ENCODE data around the gene NPPB.

The NPPB gene

GRCh38 chr1:11836955-11837766 is 21.6 kb downstream of the NPPB start:
- H3K4me3 ChIP-seq (replicated peaks; ENCODE audit: insufficient read depth, low read length): no peak overlapping the region
- H3K27ac ChIP-seq (replicated peaks): no peak overlapping the region
- no peaks in the 10 kb centered on the region for H3K27me3 ChIP-seq (ENCODE audit: insufficient read depth, poor library complexity, severe bottlenecking)
- no peak for TF ChIP-seq POLR2AphosphoS5 (IDR thresholded peaks at IDR 0.05; ENCODE audit: low read depth)
- TF ChIP-seq CTCF (IDR thresholded peaks at IDR 0.05; ENCODE audit: insufficient read depth, low read length): no peak
- TF ChIP-seq REST (IDR thresholded peaks at IDR 0.05; ENCODE audit: insufficient replicate concordance, low read depth): no peak
- TF ChIP-seq GABPA (IDR thresholded peaks at IDR 0.05; ENCODE audit: low read depth): no peak
- no peak for TF ChIP-seq SPI1 (IDR thresholded peaks at IDR 0.05; ENCODE audit: borderline replicate concordance, low read depth)
- no peak for DNase-seq (ENCODE audit: low read depth in 1 of 2, low spot score in 1 of 2)

- no peaks in the 10 kb centered on the region for H3K27me3 ChIP-seq (ENCODE audit: insufficient read depth, poor library complexity, severe bottlenecking)
- no peak overlapping the region for H3K4me3 ChIP-seq (replicated peaks; ENCODE audit: insufficient read depth, low read length)
- TF ChIP-seq POLR2AphosphoS5 (IDR thresholded peaks at IDR 0.05; ENCODE audit: low read depth): no peak
- TF ChIP-seq SPI1 (IDR thresholded peaks at IDR 0.05; ENCODE audit: borderline replicate concordance, low read depth): no peak
- TF ChIP-seq CTCF (IDR thresholded peaks at IDR 0.05; ENCODE audit: insufficient read depth, low read length): no peak
- TF ChIP-seq REST (IDR thresholded peaks at IDR 0.05; ENCODE audit: insufficient replicate concordance, low read depth): no peak
- TF ChIP-seq GABPA (IDR thresholded peaks at IDR 0.05; ENCODE audit: low read depth): no peak
- no peak overlapping the region for H3K27ac ChIP-seq (replicated peaks)
- no peak for DNase-seq (ENCODE audit: low read depth in 1 of 2, low spot score in 1 of 2)
Measured at GRCh38 chr1:11835441-11836225, 23.1 kb downstream of the NPPB start.

GRCh38 chr1:11833900-11834299 is 24.8 kb downstream of the NPPB start:
- no peak for DNase-seq (ENCODE audit: low read depth in 1 of 2, low spot score in 1 of 2)
- Histone ChIP-seq H3K4me3 (replicated peaks; ENCODE audit: insufficient read depth, low read length) (no peak overlapping the region), H3K27ac (replicated peaks) (no peak overlapping the region), H3K27me3 (ENCODE audit: insufficient read depth, poor library complexity, severe bottlenecking) (no peaks in the 10 kb centered on the region)
- no peak for TF ChIP-seq POLR2AphosphoS5 (IDR thresholded peaks at IDR 0.05; ENCODE audit: low read depth)
- no peak for TF ChIP-seq CTCF (IDR thresholded peaks at IDR 0.05; ENCODE audit: insufficient read depth, low read length)
- TF ChIP-seq SPI1 (IDR thresholded peaks at IDR 0.05; ENCODE audit: borderline replicate concordance, low read depth): no peak
- TF ChIP-seq REST (IDR thresholded peaks at IDR 0.05; ENCODE audit: insufficient replicate concordance, low read depth): no peak
- no peak for TF ChIP-seq GABPA (IDR thresholded peaks at IDR 0.05; ENCODE audit: low read depth)
